SK-N-SH treated with all-trans-retinoic acid at 6 μM for 48 hours (cell line): ENCODE measurements around the gene ICE1.

Experiments used
- BACH2 ChIP-seq: fragments of 250-450 bp; sonication (Bioruptor Pico); IDR thresholded peaks from 2 replicates; pipeline ENCODE4 v1.9.0; 2021; ENCODE audit warnings: mild to moderate bottlenecking, borderline replicate concordance
- CSDC2 ChIP-seq: fragments of 250-450 bp; sonication (Bioruptor Pico); IDR thresholded peaks from 2 replicates; pipeline ENCODE4 v1.5.0; 2020; ENCODE audit warnings: mild to moderate bottlenecking, moderate library complexity
- GLIS3 ChIP-seq: fragments of 250-450 bp; sonication (Bioruptor Pico); IDR thresholded peaks from 2 replicates; pipeline ENCODE4 v1.5.0; 2020; ENCODE audit warnings: mild to moderate bottlenecking, moderate library complexity
- PATZ1 ChIP-seq: fragments of 250-450 bp; sonication (Bioruptor Pico); IDR thresholded peaks from 2 replicates; pipeline ENCODE4 v1.8.0; 2020; ENCODE audit warnings: mild to moderate bottlenecking, moderate library complexity, borderline replicate concordance
- TCF4 ChIP-seq: fragments of 250-450 bp; sonication (Bioruptor Pico); IDR thresholded peaks from 2 replicates; pipeline ENCODE4 v1.8.0; 2021; ENCODE audit warnings: mild to moderate bottlenecking, moderate library complexity, borderline replicate concordance
- ZFP30 ChIP-seq: fragments of 450-650 bp; formaldehyde crosslinking; IDR thresholded peaks from 2 replicates; pipeline ENCODE4 v1.5.0; 2022; ENCODE audit warnings: mild to moderate bottlenecking, moderate library complexity
- ZNF8 ChIP-seq: fragments of 450-650 bp; formaldehyde crosslinking; IDR thresholded peaks from 2 replicates; pipeline ENCODE4 v1.5.0; 2020; ENCODE audit warnings: mild to moderate bottlenecking, moderate library complexity

GRCh38 chr5:5381310-5381913, 41.1 kb upstream of the ICE1 start:
- no peak for TF ChIP-seq BACH2 (CRISPR knock-in tag)
- TF ChIP-seq PATZ1 = no peak
- TF ChIP-seq GLIS3 (CRISPR knock-in tag) = no peak
- TF ChIP-seq TCF4 (CRISPR knock-in tag) = no peak
- no peak for TF ChIP-seq ZFP30
- no peak for TF ChIP-seq CSDC2 (CRISPR knock-in tag)
- no peak for TF ChIP-seq ZNF8 (CRISPR knock-in tag)
